ENCODE measurements around the gene CBR3. TPM values are rescaled to one million over a fixed set of nuclear protein-coding genes. Genes with fewer than 3 reads are reported as not detected.

CBR3 gene
- total RNA-seq, 1 experiment from 2014 or later: 12.9 TPM

DNA sequence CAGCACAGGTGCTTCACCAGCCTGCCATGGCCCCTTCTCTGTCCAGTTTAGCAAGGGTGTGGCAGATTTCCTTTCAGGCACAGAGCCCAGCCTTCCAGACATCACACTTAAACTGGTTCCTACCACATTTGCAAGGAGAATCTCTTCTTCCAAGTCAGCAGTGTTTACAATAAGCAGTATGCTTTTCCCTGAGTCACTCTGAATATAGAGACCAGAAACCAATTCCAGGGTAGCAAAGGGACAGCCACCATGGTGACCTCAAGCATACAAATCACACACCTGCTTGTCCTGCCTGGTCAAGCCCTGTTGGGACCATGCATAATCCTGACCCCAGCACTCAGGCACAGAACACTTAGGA is 8.7 kb upstream of the CBR3 start:
- ATAC-seq: no peak
- Mint-ChIP-seq H3K4me1 (peaks cover 24% of the 10 kb centered on the region), H3K36me3 (no peaks in the 10 kb centered on the region), H3K27ac (no peak overlapping the region; the same call in 1 of the 2 replicates), H3K27me3 (ENCODE audit: low read depth) (peaks cover 9% of the 10 kb centered on the region), H3K9me3 (no peaks in the 10 kb centered on the region), H3K4me3 (no peak overlapping the region)
- DNase-seq (ENCODE audit: low spot score): no peak
- ChIA-PET CTCF (interaction anchor here (0.6 to 1.9 kb wide), 11 partner anchors 11 to 232 kb away, joined by 3 to 7 read pairs (median 5); partner anchors contain the start of genes MORC3 and SETD4), POLR2A (no interaction called here)
- TF ChIP-seq ARID4B (CRISPR knock-in tag; IDR thresholded peaks at IDR 0.05; ENCODE audit: borderline replicate concordance) (no peak), TEAD4 (CRISPR knock-in tag; IDR thresholded peaks at IDR 0.05) (no peak), CTCF (IDR thresholded peaks at IDR 0.05) (no peak), ZNF512 (CRISPR knock-in tag; IDR thresholded peaks at IDR 0.05; ENCODE audit: borderline replicate concordance) (no peak), ZNF219 (CRISPR knock-in tag; IDR thresholded peaks at IDR 0.05; ENCODE audit: borderline replicate concordance) (no peak), ZNF396 (CRISPR knock-in tag; IDR thresholded peaks at IDR 0.05; ENCODE audit: borderline replicate concordance) (no peak), TP53 (CRISPR knock-in tag; IDR thresholded peaks at IDR 0.05) (no peak), FOXK1 (CRISPR knock-in tag; IDR thresholded peaks at IDR 0.05) (no peak), ZNF425 (CRISPR knock-in tag; conservative IDR thresholded peaks at IDR 0.05) (no peak), ATF3 (CRISPR knock-in tag; conservative IDR thresholded peaks at IDR 0.05) (no peak)
- TF ChIP-seq, protein P1, sequence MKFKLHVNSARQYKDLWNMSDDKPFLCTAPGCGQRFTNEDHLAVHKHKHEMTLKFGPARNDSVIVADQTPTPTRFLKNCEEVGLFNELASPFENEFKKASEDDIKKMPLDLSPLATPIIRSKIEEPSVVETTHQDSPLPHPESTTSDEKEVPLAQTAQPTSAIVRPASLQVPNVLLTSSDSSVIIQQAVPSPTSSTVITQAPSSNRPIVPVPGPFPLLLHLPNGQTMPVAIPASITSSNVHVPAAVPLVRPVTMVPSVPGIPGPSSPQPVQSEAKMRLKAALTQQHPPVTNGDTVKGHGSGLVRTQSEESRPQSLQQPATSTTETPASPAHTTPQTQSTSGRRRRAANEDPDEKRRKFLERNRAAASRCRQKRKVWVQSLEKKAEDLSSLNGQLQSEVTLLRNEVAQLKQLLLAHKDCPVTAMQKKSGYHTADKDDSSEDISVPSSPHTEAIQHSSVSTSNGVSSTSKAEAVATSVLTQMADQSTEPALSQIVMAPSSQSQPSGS (CRISPR knock-in tag; IDR thresholded peaks at IDR 0.05; ENCODE audit: borderline replicate concordance, low read depth): no peak
- TF ChIP-seq, protein P2, sequence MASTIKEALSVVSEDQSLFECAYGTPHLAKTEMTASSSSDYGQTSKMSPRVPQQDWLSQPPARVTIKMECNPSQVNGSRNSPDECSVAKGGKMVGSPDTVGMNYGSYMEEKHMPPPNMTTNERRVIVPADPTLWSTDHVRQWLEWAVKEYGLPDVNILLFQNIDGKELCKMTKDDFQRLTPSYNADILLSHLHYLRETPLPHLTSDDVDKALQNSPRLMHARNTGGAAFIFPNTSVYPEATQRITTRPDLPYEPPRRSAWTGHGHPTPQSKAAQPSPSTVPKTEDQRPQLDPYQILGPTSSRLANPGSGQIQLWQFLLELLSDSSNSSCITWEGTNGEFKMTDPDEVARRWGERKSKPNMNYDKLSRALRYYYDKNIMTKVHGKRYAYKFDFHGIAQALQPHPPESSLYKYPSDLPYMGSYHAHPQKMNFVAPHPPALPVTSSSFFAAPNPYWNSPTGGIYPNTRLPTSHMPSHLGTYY (CRISPR knock-in tag; IDR thresholded peaks at IDR 0.05): no peak
- TF ChIP-seq, protein P3, sequence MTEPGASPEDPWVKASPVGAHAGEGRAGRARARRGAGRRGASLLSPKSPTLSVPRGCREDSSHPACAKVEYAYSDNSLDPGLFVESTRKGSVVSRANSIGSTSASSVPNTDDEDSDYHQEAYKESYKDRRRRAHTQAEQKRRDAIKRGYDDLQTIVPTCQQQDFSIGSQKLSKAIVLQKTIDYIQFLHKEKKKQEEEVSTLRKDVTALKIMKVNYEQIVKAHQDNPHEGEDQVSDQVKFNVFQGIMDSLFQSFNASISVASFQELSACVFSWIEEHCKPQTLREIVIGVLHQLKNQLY (CRISPR knock-in tag; IDR thresholded peaks at IDR 0.05): no peak

All from WTC11 (cell line).